ENCODE measurements around the gene RPS4Y1. TPM values are rescaled to one million over a fixed set of nuclear protein-coding genes. Genes with fewer than 3 reads are reported as not detected.

Gene RPS4Y1
- total RNA-seq, 1 experiment from 2014 or later = 176 TPM

DNA sequence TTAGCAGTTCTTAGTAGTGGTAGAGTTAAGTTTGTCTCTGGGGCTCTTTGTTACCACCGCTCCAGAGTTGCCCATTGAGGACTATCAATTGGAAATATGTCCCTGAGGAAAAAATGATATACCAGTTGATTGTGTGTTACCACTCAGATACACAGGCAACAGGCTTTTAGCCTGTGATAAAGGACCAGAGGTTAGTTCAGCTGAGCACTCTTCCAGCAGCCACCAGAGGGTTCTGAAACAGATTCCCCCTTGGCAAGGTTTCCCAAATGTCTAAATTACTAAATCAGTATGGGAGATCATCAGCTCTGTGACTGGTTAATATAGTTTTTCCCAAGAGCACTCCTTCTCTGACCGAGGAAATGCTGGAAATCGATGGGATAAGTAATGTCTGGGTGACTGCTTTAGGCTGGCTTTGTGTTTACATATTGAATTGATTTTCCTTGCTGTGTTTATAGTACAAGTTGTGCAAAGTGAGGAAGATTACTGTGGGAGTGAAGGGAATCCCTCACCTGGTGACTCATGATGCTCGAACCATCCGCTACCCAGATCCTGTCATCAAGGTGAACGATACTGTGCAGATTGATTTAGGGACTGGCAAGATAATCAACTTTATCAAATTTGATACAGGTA, 12.9 kb downstream of the RPS4Y1 start:
- no peaks in the 10 kb centered on the region for H3K9me3 ChIP-seq (ENCODE audit: control insufficient read depth in 1 of 2, insufficient read depth in 1 of 2, low read depth in 1 of 2, low read length in 2 of 2)
- no peak overlapping the region for H3K4me2 ChIP-seq (ENCODE audit: low read length)
- no peak for ATAC-seq
- H3K4me1 ChIP-seq (ENCODE audit: control insufficient read depth in 1 of 2, insufficient read depth in 2 of 2, low read length in 2 of 2) = no peaks in the 10 kb centered on the region
- intact Hi-C loops (cut with micrococcal nuclease) = no loop called here
- H4K20me1 ChIP-seq (ENCODE audit: insufficient read depth) = no peaks in the 10 kb centered on the region
- no peak overlapping the region for H2AFZ ChIP-seq (ENCODE audit: low read depth, low read length, poor library complexity, severe bottlenecking)
- CTCF ChIA-PET = no interaction called here
- no peaks in the 10 kb centered on the region for H3K36me3 ChIP-seq (ENCODE audit: control insufficient read depth in 1 of 2, insufficient read depth in 2 of 2, low read length in 2 of 2)
- H3K79me2 ChIP-seq (ENCODE audit: insufficient read depth, low read length) = peaks cover 90% of the 10 kb centered on the region
- no peak overlapping the region for H3K4me3 ChIP-seq (replicated peaks in 1 of 2; ENCODE audit: low read depth in 1 of 2, low read length in 2 of 2)
- BruUV-seq (replicated peaks) = no TSS peak
- DNase-seq (ENCODE audit: low read depth, low spot score) = no peak
- H3K9me2 ChIP-seq (ENCODE audit: insufficient read depth) = no peaks in the 10 kb centered on the region
- POLR2A ChIA-PET = no interaction called here
- TF ChIP-seq YY1 (IDR thresholded peaks at IDR 0.05; ENCODE audit: extremely low read depth, insufficient replicate concordance, low read depth, low read length) = no peak
- TF ChIP-seq ZFX (IDR thresholded peaks at IDR 0.05) = no peak
- no peak for TF ChIP-seq EZH2 (IDR thresholded peaks at IDR 0.05)
- TF ChIP-seq ZNF274 (IDR thresholded peaks at IDR 0.05; ENCODE audit: low read depth, low read length) = no peak
- no peak for TF ChIP-seq SRF (IDR thresholded peaks at IDR 0.05; ENCODE audit: low read depth)
- no peak for TF ChIP-seq JUND (IDR thresholded peaks at IDR 0.05)
- RAD21 ChIA-PET (ENCODE audit: low non-redundant PET in 1 of 2, low total read pairs in 2 of 2, uncharacterized antibody in 2 of 2, unreplicated experiment in 2 of 2) = no interaction called here
- no peaks in the 10 kb centered on the region for H3K27me3 ChIP-seq (ENCODE audit: insufficient read depth, low read length)
- no peak overlapping the region for H3K27ac ChIP-seq (ENCODE audit: low read depth, low read length)
- no peak overlapping the region for H3K9ac ChIP-seq (ENCODE audit: low read length)

DNA sequence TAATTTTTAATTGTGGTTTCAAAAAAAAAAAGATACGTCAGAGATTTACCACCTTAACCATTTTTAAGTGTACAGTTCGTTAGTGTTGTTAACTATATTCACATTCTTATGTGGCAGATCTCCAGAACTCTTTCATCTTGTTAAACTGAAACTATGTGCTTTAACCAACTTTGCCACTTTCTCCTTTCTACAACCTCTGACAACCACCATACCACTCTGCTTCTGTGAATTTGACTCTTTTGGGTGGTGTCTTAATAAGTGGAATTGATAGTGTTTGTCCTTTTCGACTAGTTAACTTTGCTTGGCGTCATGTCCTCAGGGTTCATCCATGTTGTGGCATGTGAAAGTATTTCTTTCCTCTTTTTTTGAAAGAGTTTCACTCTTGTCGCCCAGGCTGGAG, 15.7 kb downstream of the RPS4Y1 start:
- H3K9ac ChIP-seq (ENCODE audit: low read length) = no peak overlapping the region
- CTCF ChIA-PET = no interaction called here
- no peaks in the 10 kb centered on the region for H3K27me3 ChIP-seq (ENCODE audit: insufficient read depth, low read length)
- no TSS peak for BruUV-seq (replicated peaks)
- H3K79me2 ChIP-seq (ENCODE audit: insufficient read depth, low read length) = peaks cover 91% of the 10 kb centered on the region
- TF ChIP-seq TCF7L2 (IDR thresholded peaks at IDR 0.05; ENCODE audit: borderline replicate concordance, extremely low read depth, insufficient read depth, insufficient read length) (no peak), POLR2AphosphoS5 (IDR thresholded peaks at IDR 0.05; ENCODE audit: low read depth, low read length) (no peak), EZH2phosphoT487 (IDR thresholded peaks at IDR 0.05; ENCODE audit: borderline replicate concordance) (no peak), ZNF274 (IDR thresholded peaks at IDR 0.05; ENCODE audit: low read depth, low read length) (no peak), FOSL1 (IDR thresholded peaks at IDR 0.05; ENCODE audit: low read depth) (no peak), ELF1 (IDR thresholded peaks at IDR 0.05; ENCODE audit: borderline replicate concordance, low read depth) (no peak), YY1 (IDR thresholded peaks at IDR 0.05; ENCODE audit: extremely low read depth, insufficient replicate concordance, low read depth, low read length) (no peak), POLR2A (IDR thresholded peaks at IDR 0.05; ENCODE audit: borderline replicate concordance, extremely low read depth, insufficient read depth, insufficient read length) (no peak)
- TF ChIP-seq, protein P1, sequence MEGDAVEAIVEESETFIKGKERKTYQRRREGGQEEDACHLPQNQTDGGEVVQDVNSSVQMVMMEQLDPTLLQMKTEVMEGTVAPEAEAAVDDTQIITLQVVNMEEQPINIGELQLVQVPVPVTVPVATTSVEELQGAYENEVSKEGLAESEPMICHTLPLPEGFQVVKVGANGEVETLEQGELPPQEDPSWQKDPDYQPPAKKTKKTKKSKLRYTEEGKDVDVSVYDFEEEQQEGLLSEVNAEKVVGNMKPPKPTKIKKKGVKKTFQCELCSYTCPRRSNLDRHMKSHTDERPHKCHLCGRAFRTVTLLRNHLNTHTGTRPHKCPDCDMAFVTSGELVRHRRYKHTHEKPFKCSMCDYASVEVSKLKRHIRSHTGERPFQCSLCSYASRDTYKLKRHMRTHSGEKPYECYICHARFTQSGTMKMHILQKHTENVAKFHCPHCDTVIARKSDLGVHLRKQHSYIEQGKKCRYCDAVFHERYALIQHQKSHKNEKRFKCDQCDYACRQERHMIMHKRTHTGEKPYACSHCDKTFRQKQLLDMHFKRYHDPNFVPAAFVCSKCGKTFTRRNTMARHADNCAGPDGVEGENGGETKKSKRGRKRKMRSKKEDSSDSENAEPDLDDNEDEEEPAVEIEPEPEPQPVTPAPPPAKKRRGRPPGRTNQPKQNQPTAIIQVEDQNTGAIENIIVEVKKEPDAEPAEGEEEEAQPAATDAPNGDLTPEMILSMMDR (IDR thresholded peaks at IDR 0.05 in 2 of 3, conservative IDR thresholded peaks at IDR 0.05 in 1 of 3; ENCODE audit: borderline replicate concordance in 1 of 3, insufficient read depth in 1 of 3, low read depth in 2 of 3, low read length in 2 of 3) = no peak
- TF ChIP-seq, protein P2, sequence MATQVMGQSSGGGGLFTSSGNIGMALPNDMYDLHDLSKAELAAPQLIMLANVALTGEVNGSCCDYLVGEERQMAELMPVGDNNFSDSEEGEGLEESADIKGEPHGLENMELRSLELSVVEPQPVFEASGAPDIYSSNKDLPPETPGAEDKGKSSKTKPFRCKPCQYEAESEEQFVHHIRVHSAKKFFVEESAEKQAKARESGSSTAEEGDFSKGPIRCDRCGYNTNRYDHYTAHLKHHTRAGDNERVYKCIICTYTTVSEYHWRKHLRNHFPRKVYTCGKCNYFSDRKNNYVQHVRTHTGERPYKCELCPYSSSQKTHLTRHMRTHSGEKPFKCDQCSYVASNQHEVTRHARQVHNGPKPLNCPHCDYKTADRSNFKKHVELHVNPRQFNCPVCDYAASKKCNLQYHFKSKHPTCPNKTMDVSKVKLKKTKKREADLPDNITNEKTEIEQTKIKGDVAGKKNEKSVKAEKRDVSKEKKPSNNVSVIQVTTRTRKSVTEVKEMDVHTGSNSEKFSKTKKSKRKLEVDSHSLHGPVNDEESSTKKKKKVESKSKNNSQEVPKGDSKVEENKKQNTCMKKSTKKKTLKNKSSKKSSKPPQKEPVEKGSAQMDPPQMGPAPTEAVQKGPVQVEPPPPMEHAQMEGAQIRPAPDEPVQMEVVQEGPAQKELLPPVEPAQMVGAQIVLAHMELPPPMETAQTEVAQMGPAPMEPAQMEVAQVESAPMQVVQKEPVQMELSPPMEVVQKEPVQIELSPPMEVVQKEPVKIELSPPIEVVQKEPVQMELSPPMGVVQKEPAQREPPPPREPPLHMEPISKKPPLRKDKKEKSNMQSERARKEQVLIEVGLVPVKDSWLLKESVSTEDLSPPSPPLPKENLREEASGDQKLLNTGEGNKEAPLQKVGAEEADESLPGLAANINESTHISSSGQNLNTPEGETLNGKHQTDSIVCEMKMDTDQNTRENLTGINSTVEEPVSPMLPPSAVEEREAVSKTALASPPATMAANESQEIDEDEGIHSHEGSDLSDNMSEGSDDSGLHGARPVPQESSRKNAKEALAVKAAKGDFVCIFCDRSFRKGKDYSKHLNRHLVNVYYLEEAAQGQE (IDR thresholded peaks at IDR 0.05; ENCODE audit: low read depth) = no peak
- RAD21 ChIA-PET (ENCODE audit: low non-redundant PET in 1 of 2, low total read pairs in 2 of 2, uncharacterized antibody in 2 of 2, unreplicated experiment in 2 of 2) = no interaction called here
- no peak overlapping the region for H3K4me2 ChIP-seq (ENCODE audit: low read length)
- no peaks in the 10 kb centered on the region for H3K4me1 ChIP-seq (ENCODE audit: control insufficient read depth in 1 of 2, insufficient read depth in 2 of 2, low read length in 2 of 2)
- no peak overlapping the region for H3K27ac ChIP-seq (ENCODE audit: low read depth, low read length)
- H3K9me3 ChIP-seq (ENCODE audit: control insufficient read depth in 1 of 2, insufficient read depth in 1 of 2, low read depth in 1 of 2, low read length in 2 of 2) = no peaks in the 10 kb centered on the region
- intact Hi-C loops (cut with micrococcal nuclease) = no loop called here
- H2AFZ ChIP-seq (ENCODE audit: low read depth, low read length, poor library complexity, severe bottlenecking) = no peak overlapping the region
- POLR2A ChIA-PET = no interaction called here
- no peaks in the 10 kb centered on the region for H3K36me3 ChIP-seq (ENCODE audit: control insufficient read depth in 1 of 2, insufficient read depth in 2 of 2, low read length in 2 of 2)
- no peaks in the 10 kb centered on the region for H4K20me1 ChIP-seq (ENCODE audit: insufficient read depth)
- ATAC-seq = no peak
- H3K9me2 ChIP-seq (ENCODE audit: insufficient read depth) = no peaks in the 10 kb centered on the region
- H3K4me3 ChIP-seq (replicated peaks in 1 of 2; ENCODE audit: low read depth in 1 of 2, low read length in 2 of 2) = no peak overlapping the region
- no peak for DNase-seq (ENCODE audit: low read depth, low spot score)
